ENCODE results near the gene SCIMP. TPM values are rescaled to one million over a fixed set of nuclear protein-coding genes. Genes with fewer than 3 reads are reported as not detected.

The SCIMP gene
- total and polyA plus RNA-seq, 9 of the 15 experiments (the other 6 are each of a cell fraction or from before 2014, with no cell fraction given), result 0.01 to 0.11 (median 0.04) TPM; not detected in 6

DNA sequence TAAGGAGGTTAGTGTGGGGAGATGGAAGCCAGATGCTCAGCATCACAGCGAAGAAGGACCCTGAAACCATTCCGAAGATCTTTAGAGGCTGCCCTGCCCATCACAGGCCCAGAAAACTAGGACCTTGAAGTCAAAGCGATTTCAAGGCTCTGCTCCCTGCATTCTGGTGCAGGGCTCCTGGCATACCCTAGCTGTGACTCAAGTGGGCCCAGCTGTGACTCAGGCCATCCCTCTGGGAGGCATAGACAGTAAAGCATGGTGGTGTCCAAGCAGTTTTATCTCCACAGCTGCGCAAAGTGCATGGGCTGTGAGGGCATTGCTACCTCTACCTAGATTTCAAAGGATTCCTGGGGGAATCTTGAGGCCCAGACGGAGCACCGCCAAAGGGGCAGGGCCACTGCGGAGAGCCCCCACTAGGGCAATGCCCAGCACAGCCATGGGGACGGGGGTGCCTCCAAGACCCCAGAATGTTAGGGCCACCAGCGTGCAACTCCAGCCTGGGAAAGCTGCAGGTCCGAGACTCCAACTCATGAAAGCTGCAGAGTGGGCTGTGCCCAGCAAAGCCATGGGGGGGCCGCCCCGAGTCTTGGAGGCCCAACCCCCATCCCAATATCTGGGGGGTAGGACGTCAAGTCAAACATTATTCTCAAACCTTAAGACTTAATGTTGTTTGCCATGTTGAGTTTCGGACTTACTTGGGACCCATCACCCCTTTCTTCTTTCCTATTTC lies 31.3 kb downstream of the SCIMP start (continued):
- TF ChIP-seq, protein P1, sequence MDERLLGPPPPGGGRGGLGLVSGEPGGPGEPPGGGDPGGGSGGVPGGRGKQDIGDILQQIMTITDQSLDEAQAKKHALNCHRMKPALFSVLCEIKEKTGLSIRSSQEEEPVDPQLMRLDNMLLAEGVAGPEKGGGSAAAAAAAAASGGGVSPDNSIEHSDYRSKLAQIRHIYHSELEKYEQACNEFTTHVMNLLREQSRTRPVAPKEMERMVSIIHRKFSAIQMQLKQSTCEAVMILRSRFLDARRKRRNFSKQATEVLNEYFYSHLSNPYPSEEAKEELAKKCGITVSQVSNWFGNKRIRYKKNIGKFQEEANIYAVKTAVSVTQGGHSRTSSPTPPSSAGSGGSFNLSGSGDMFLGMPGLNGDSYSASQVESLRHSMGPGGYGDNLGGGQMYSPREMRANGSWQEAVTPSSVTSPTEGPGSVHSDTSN (CRISPR knock-in tag; IDR thresholded peaks at IDR 0.05; ENCODE audit: low read depth), result no peak
- TF ChIP-seq, protein P1 (tag; conservative IDR thresholded peaks at IDR 0.05; ENCODE audit: low read depth), result no peak
- no peak for TF ChIP-seq ZNF174 (CRISPR knock-in tag; IDR thresholded peaks at IDR 0.05)
- TF ChIP-seq ZNF384 (IDR thresholded peaks at IDR 0.05; ENCODE audit: low read depth, low read length), result no peak

- H3K9me1 ChIP-seq (ENCODE audit: control insufficient read depth, insufficient read depth, low read length), result no peaks in the 10 kb centered on the region
- no peak overlapping the region for H3K9ac ChIP-seq (ENCODE audit: insufficient read depth in 1 of 2, low read depth in 2 of 2, low read length in 2 of 2)
- H3K27ac ChIP-seq (ENCODE audit: extremely low read depth, low read depth, low read length), result no peak overlapping the region
- no peaks in the 10 kb centered on the region for H4K20me1 ChIP-seq (replicated peaks; ENCODE audit: control insufficient read depth, insufficient read depth, low read length)
- H3K9me3 ChIP-seq (replicated peaks; ENCODE audit: control insufficient read depth, insufficient read depth, low read depth, low read length), result no peaks in the 10 kb centered on the region
- H3K4me1 ChIP-seq (replicated peaks in 1 of 2; ENCODE audit: control insufficient read depth in 2 of 2, insufficient read depth in 2 of 2, low read length in 2 of 2), result no peaks in the 10 kb centered on the region
- H3K4me3 ChIP-seq, result no peak overlapping the region
- H3K4me2 ChIP-seq (ENCODE audit: insufficient read depth, low read length), result no peak overlapping the region
- H2AFZ ChIP-seq (ENCODE audit: low read depth, low read length), result no peak overlapping the region
- ATAC-seq, result no peak
- 6% methylated on average over 8 of the region's 8 CpGs for WGBS (ENCODE audit: insufficient coverage, low coverage, missing lambda C conversion rate)
- in situ Hi-C loops (cut with MboI), result no loop called here
- intact Hi-C loops (cut with micrococcal nuclease), result no loop called here
- POLR2A ChIA-PET, result no interaction called here
- no peak for DNase-seq (ENCODE audit: extremely low read depth in 1 of 4, low spot score in 3 of 4)
- no peaks in the 10 kb centered on the region for H3K36me3 ChIP-seq (ENCODE audit: control insufficient read depth, insufficient read depth, low read length)
- peaks cover 5 to 14% of the 10 kb centered on the region in 2 experiments; a peak in 3 of 5 replicates for H3K27me3 ChIP-seq (ENCODE audit: control insufficient read depth in 2 of 2, insufficient read depth in 2 of 2, low read length in 2 of 2)
- TF ChIP-seq FOXJ2 (tag; IDR thresholded peaks at IDR 0.05), result no peak
- TF ChIP-seq HMG20B (CRISPR knock-in tag; IDR thresholded peaks at IDR 0.05), result no peak
- no peak for FAIRE-seq
- no TSS peak for BruUV-seq (replicated peaks)
- CTCF ChIA-PET (ENCODE audit: low intra/inter-chr PET ratio), result interaction anchor here (0.6 kb wide), 1 partner anchor 9 kb away, joined by 4 read pairs; the partner anchor contains the start of gene ZNF594
- H3K79me2 ChIP-seq (ENCODE audit: control insufficient read depth, insufficient read depth, low read length), result no peaks in the 10 kb centered on the region
These were observed 33.6 kb downstream of the SCIMP start for GRCh38 chr17:5201011-5201410.
